Kidney epithelial cell (primary cell): ENCODE results near the gene PMPCA. TPM values are rescaled to one million over a fixed set of nuclear protein-coding genes. Genes with fewer than 3 reads are reported as not detected.

Experiments
- DNase-seq: peaks from one replicate; pipeline ENCODE4 v3.0.0-alpha.2; 2010; ENCODE audit warnings: low read depth
- H3K27me3 ChIP-seq: 2 replicates; pipeline ENCODE4 v1.6.0; 2011; ENCODE audit warnings: low read length; ENCODE audit not compliant: control insufficient read depth, insufficient read depth
- H3K36me3 ChIP-seq: 2 replicates; pipeline ENCODE4 v1.5.1; 2011; ENCODE audit warnings: low read length; ENCODE audit not compliant: control insufficient read depth, insufficient read depth
- H3K4me3 ChIP-seq: 2 replicates; pipeline ENCODE4 v1.5.1; 2011; ENCODE audit warnings: low read depth, mild to moderate bottlenecking, control low read depth, low read length
- total RNA-seq: library from RNA; depleted of rRNA; stranded (reverse); fragments of >200 nt; gene quantifications from 2 replicates; pipeline ENCODE4 v1.2.3, GENCODE V29; 2015
- TF ChIP-seq, protein P1 (sequence below): IDR thresholded peaks from 2 replicates; pipeline ENCODE4 v1.5.1; 2011; ENCODE audit warnings: mild to moderate bottlenecking, moderate library complexity, low read length, control low read depth, inconsistent platforms; ENCODE audit not compliant: insufficient read depth, poor library complexity, severe bottlenecking

Gene PMPCA
- total RNA-seq, 1 donor from 2014 or later, result 49.9 TPM

- DNase-seq, result no peak
- no peak overlapping the region for H3K4me3 ChIP-seq
- no peaks in the 10 kb centered on the region for H3K36me3 ChIP-seq
- TF ChIP-seq, protein P1, sequence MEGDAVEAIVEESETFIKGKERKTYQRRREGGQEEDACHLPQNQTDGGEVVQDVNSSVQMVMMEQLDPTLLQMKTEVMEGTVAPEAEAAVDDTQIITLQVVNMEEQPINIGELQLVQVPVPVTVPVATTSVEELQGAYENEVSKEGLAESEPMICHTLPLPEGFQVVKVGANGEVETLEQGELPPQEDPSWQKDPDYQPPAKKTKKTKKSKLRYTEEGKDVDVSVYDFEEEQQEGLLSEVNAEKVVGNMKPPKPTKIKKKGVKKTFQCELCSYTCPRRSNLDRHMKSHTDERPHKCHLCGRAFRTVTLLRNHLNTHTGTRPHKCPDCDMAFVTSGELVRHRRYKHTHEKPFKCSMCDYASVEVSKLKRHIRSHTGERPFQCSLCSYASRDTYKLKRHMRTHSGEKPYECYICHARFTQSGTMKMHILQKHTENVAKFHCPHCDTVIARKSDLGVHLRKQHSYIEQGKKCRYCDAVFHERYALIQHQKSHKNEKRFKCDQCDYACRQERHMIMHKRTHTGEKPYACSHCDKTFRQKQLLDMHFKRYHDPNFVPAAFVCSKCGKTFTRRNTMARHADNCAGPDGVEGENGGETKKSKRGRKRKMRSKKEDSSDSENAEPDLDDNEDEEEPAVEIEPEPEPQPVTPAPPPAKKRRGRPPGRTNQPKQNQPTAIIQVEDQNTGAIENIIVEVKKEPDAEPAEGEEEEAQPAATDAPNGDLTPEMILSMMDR, result no peak
- no peaks in the 10 kb centered on the region for H3K27me3 ChIP-seq
Observed at GRCh38 chr9:136367296-136368145, 42.9 kb upstream of the PMPCA start.

GRCh38 chr9:136368190-136368589, 42.3 kb upstream of the PMPCA start:
- H3K27me3 ChIP-seq, result no peaks in the 10 kb centered on the region
- H3K36me3 ChIP-seq, result no peaks in the 10 kb centered on the region
- TF ChIP-seq, protein P1, result no peak
- no peak for DNase-seq
- H3K4me3 ChIP-seq, result no peak overlapping the region

- DNase-seq, result no peak
- TF ChIP-seq, protein P1, result no peak
- Histone ChIP-seq H3K4me3 (no peak overlapping the region), H3K27me3 (no peaks in the 10 kb centered on the region), H3K36me3 (no peaks in the 10 kb centered on the region)
Observed at GRCh38 chr9:136370037-136370436, 40.4 kb upstream of the PMPCA start.

GRCh38 chr9:136370687-136371532, 39.5 kb upstream of the PMPCA start:
- TF ChIP-seq, protein P1, result no peak
- DNase-seq, result no peak
- Histone ChIP-seq H3K27me3 (no peaks in the 10 kb centered on the region), H3K36me3 (no peaks in the 10 kb centered on the region), H3K4me3 (no peak overlapping the region)

- Histone ChIP-seq H3K4me3 (no peak overlapping the region), H3K27me3 (no peaks in the 10 kb centered on the region), H3K36me3 (no peaks in the 10 kb centered on the region)
- TF ChIP-seq, protein P1, result no peak
- DNase-seq, result no peak
Observed at GRCh38 chr9:136371533-136371880, 39.0 kb upstream of the PMPCA start.
